LHCN-M2 (cell line): ENCODE data around the gene PPM1H. TPM values are rescaled to one million over a fixed set of nuclear protein-coding genes. Genes with fewer than 3 reads are reported as not detected.
A peak's percentile ranks its signal among the peaks of the same experiment; 100 is the strongest.
"Not testable (repeated sequence)": the region's sequence is repeated elsewhere in the genome, so short reads cannot be mapped to it uniquely, and the experiment has no call there.

Source experiments
- DNase-seq: peaks from one replicate; pipeline ENCODE4 v3.0.0-alpha.2; 2012; ENCODE audit warnings: low read depth
- total RNA-seq: library from RNA; depleted of rRNA; stranded (reverse); fragments of >200 nt; gene quantifications from 2 replicates; pipeline ENCODE4 v1.2.3, GENCODE V29; 2014

The PPM1H gene
- total RNA-seq, 1 experiment from 2014 or later: 1.6 TPM

GRCh38 chr12:62947364-62947763, 12.4 kb upstream of the PPM1H start:
- no peak for DNase-seq

- no peak for DNase-seq
Measured at GRCh38 chr12:62943779-62944395, 8.9 kb upstream of the PPM1H start.

GRCh38 chr12:62942316-62942715, 7.4 kb upstream of the PPM1H start:
- not testable (repeated sequence) for DNase-seq

GRCh38 chr12:62934239-62934798, 631 bp downstream of the PPM1H start:
- DNase-seq: peak; percentile 29

- no peak for DNase-seq
Measured at GRCh38 chr12:62933602-62934238, 1.2 kb downstream of the PPM1H start.

- no peak for DNase-seq
Measured at GRCh38 chr12:62933220-62933601, 1.7 kb downstream of the PPM1H start.

- no peak for DNase-seq
Measured at GRCh38 chr12:62931477-62931876, 3.5 kb downstream of the PPM1H start.

GRCh38 chr12:62930546-62931425, 4.2 kb downstream of the PPM1H start:
- no peak for DNase-seq

- no peak for DNase-seq
Measured at GRCh38 chr12:62928632-62929031, 6.3 kb downstream of the PPM1H start.

GRCh38 chr12:62925680-62926079, 9.3 kb downstream of the PPM1H start:
- DNase-seq: no peak

- DNase-seq: no peak
Measured at GRCh38 chr12:62924084-62924483, 10.9 kb downstream of the PPM1H start.

- peak; percentile 86 for DNase-seq
Measured at GRCh38 chr12:62922539-62922938, 12.4 kb downstream of the PPM1H start.

- DNase-seq: peak; percentile 96
Measured at GRCh38 chr12:62919838-62920237, 15.1 kb downstream of the PPM1H start.

GRCh38 chr12:62917926-62918325, 17.0 kb downstream of the PPM1H start:
- DNase-seq: peak; percentile 42

GRCh38 chr12:62916632-62917425, 18.1 kb downstream of the PPM1H start:
- DNase-seq: no peak

- no peak for DNase-seq
Measured at GRCh38 chr12:62915204-62915529, 19.8 kb downstream of the PPM1H start.

GRCh38 chr12:62914443-62915203, 20.3 kb downstream of the PPM1H start:
- DNase-seq: no peak

GRCh38 chr12:62913380-62913779, 21.6 kb downstream of the PPM1H start:
- no peak for DNase-seq

GRCh38 chr12:62912644-62913043, 22.3 kb downstream of the PPM1H start:
- DNase-seq: no peak

GRCh38 chr12:62911286-62911685, 23.7 kb downstream of the PPM1H start:
- no peak for DNase-seq
